Mucosa of rectum (tissue), 2 donors: ENCODE data around the gene PAF1.
A peak's percentile ranks its signal among the peaks of the same experiment; 100 is the strongest.

Experiments
- H3K27ac ChIP-seq, 2 donors: one replicate each; pipeline ENCODE4 v1.7.0; 2013; ENCODE audit warnings: inconsistent platforms in 2 of 2, low read depth in 2 of 2, low read length in 2 of 2
- H3K27me3 ChIP-seq, 2 donors: one replicate each; pipeline ENCODE4 v1.7.0; 2013; ENCODE audit warnings: low read length in 2 of 2; ENCODE audit not compliant: control insufficient read depth in 2 of 2, insufficient read depth in 2 of 2
- H3K36me3 ChIP-seq, 2 donors: one replicate each; pipeline ENCODE4 v1.7.0; 2013; ENCODE audit warnings: low read length in 2 of 2; ENCODE audit not compliant: control insufficient read depth in 2 of 2, insufficient read depth in 2 of 2
- H3K4me1 ChIP-seq, 2 donors: one replicate each; pipeline ENCODE4 v1.7.0; 2013; ENCODE audit warnings: low read length in 2 of 2, mild to moderate bottlenecking in 1 of 2; ENCODE audit not compliant: control insufficient read depth in 2 of 2, insufficient read depth in 2 of 2
- H3K4me3 ChIP-seq, 2 donors: one replicate each; pipeline ENCODE4 v1.7.0; 2013; ENCODE audit warnings: low read length in 2 of 2
- H3K9ac ChIP-seq, 2 donors: one replicate each; pipeline ENCODE4 v1.7.0; 2013; ENCODE audit warnings: low read length in 2 of 2, low read depth in 1 of 2, mild to moderate bottlenecking in 1 of 2
- H3K9me3 ChIP-seq, 2 donors: one replicate each; pipeline ENCODE4 v1.7.0; 2013; ENCODE audit warnings: low read length in 2 of 2; ENCODE audit not compliant: control insufficient read depth in 2 of 2
- donor health status: healthy.
- donor health status: Normal muscosa, but diverticular disease.

PAF1 gene

GRCh38 chr19:39372047-39372802 lies 18.7 kb downstream of the PAF1 start:
- no peaks in the 10 kb centered on the region for H3K9me3 ChIP-seq
- H3K9ac ChIP-seq, result peak overlapping the region in 1 of 2 donors; percentile 32
- H3K4me3 ChIP-seq, result no peak overlapping the region
- H3K27me3 ChIP-seq, result no peaks in the 10 kb centered on the region
- peaks cover 8 to 10% of the 10 kb centered on the region in 2 donors for H3K4me1 ChIP-seq
- peaks cover 52 to 53% of the 10 kb centered on the region in 2 donors for H3K36me3 ChIP-seq
- H3K27ac ChIP-seq, result peak overlapping the region; percentile 77 to 83

- Histone ChIP-seq H3K27ac (no peak overlapping the region), H3K4me3 (no peak overlapping the region), H3K36me3 (peaks cover 37 to 38% of the 10 kb centered on the region in 2 donors), H3K9me3 (no peaks in the 10 kb centered on the region), H3K4me1 (peaks cover 8 to 10% of the 10 kb centered on the region in 2 donors), H3K9ac (no peak overlapping the region), H3K27me3 (no peaks in the 10 kb centered on the region)
These were observed 20.2 kb downstream of the PAF1 start for GRCh38 chr19:39370735-39371134.

- Histone ChIP-seq H3K4me3 (no peak overlapping the region), H3K9ac (no peak overlapping the region), H3K4me1 (peaks cover 8 to 10% of the 10 kb centered on the region in 2 donors), H3K36me3 (peaks cover 33 to 38% of the 10 kb centered on the region in 2 donors), H3K9me3 (no peaks in the 10 kb centered on the region), H3K27me3 (no peaks in the 10 kb centered on the region), H3K27ac (no peak overlapping the region)
These were observed 21.7 kb downstream of the PAF1 start for GRCh38 chr19:39369200-39369599.

- no peak overlapping the region for H3K9ac ChIP-seq
- H3K4me1 ChIP-seq, result no peaks in the 10 kb centered on the region
- no peaks in the 10 kb centered on the region for H3K9me3 ChIP-seq
- no peak overlapping the region for H3K4me3 ChIP-seq
- peaks cover 32 to 43% of the 10 kb centered on the region in 2 donors for H3K36me3 ChIP-seq
- no peak overlapping the region for H3K27ac ChIP-seq
- H3K27me3 ChIP-seq, result no peaks in the 10 kb centered on the region
These were observed 25.4 kb downstream of the PAF1 start for GRCh38 chr19:39365531-39365930.

- peak overlapping the region; percentile 25 to 59 for H3K27ac ChIP-seq
- no peaks in the 10 kb centered on the region for H3K27me3 ChIP-seq
- H3K4me1 ChIP-seq, result no peaks in the 10 kb centered on the region
- H3K4me3 ChIP-seq, result no peak overlapping the region
- H3K36me3 ChIP-seq, result peaks cover 31 to 42% of the 10 kb centered on the region in 2 donors
- no peak overlapping the region for H3K9ac ChIP-seq
- H3K9me3 ChIP-seq, result no peaks in the 10 kb centered on the region
These were observed 26.9 kb downstream of the PAF1 start for GRCh38 chr19:39363901-39364457.

GRCh38 chr19:39362682-39363657 lies 27.9 kb downstream of the PAF1 start:
- Histone ChIP-seq H3K9ac (no peak overlapping the region), H3K4me3 (no peak overlapping the region), H3K27me3 (no peaks in the 10 kb centered on the region), H3K27ac (peak overlapping the region; percentile 1 to 59), H3K9me3 (no peaks in the 10 kb centered on the region), H3K4me1 (no peaks in the 10 kb centered on the region), H3K36me3 (peaks cover 28 to 45% of the 10 kb centered on the region in 2 donors)

GRCh38 chr19:39360599-39360998 lies 30.3 kb downstream of the PAF1 start:
- Histone ChIP-seq H3K27me3 (no peaks in the 10 kb centered on the region), H3K9ac (no peak overlapping the region), H3K4me3 (no peak overlapping the region), H3K36me3 (peaks cover 40 to 68% of the 10 kb centered on the region in 2 donors), H3K4me1 (no peaks in the 10 kb centered on the region), H3K27ac (no peak overlapping the region), H3K9me3 (no peaks in the 10 kb centered on the region)

GRCh38 chr19:39359026-39359425 lies 31.9 kb downstream of the PAF1 start:
- no peaks in the 10 kb centered on the region for H3K4me1 ChIP-seq
- H3K36me3 ChIP-seq, result peaks cover 50 to 77% of the 10 kb centered on the region in 2 donors
- H3K4me3 ChIP-seq, result no peak overlapping the region
- no peak overlapping the region for H3K9ac ChIP-seq
- no peak overlapping the region for H3K27ac ChIP-seq
- H3K27me3 ChIP-seq, result no peaks in the 10 kb centered on the region
- H3K9me3 ChIP-seq, result no peaks in the 10 kb centered on the region

- no peaks in the 10 kb centered on the region for H3K27me3 ChIP-seq
- H3K27ac ChIP-seq, result no peak overlapping the region
- no peak overlapping the region for H3K4me3 ChIP-seq
- peaks cover 46 to 79% of the 10 kb centered on the region in 2 donors for H3K36me3 ChIP-seq
- H3K9ac ChIP-seq, result no peak overlapping the region
- no peaks in the 10 kb centered on the region for H3K4me1 ChIP-seq
- H3K9me3 ChIP-seq, result no peaks in the 10 kb centered on the region
These were observed 34.3 kb downstream of the PAF1 start for GRCh38 chr19:39356647-39357046.

- Histone ChIP-seq H3K36me3 (peaks cover 46 to 81% of the 10 kb centered on the region in 2 donors), H3K27me3 (no peaks in the 10 kb centered on the region), H3K4me1 (no peaks in the 10 kb centered on the region), H3K27ac (no peak overlapping the region), H3K9ac (no peak overlapping the region), H3K9me3 (no peaks in the 10 kb centered on the region), H3K4me3 (no peak overlapping the region)
These were observed 34.8 kb downstream of the PAF1 start for GRCh38 chr19:39356073-39356472.
